Measurements from ENCODE around the gene JAK2.

DNA sequence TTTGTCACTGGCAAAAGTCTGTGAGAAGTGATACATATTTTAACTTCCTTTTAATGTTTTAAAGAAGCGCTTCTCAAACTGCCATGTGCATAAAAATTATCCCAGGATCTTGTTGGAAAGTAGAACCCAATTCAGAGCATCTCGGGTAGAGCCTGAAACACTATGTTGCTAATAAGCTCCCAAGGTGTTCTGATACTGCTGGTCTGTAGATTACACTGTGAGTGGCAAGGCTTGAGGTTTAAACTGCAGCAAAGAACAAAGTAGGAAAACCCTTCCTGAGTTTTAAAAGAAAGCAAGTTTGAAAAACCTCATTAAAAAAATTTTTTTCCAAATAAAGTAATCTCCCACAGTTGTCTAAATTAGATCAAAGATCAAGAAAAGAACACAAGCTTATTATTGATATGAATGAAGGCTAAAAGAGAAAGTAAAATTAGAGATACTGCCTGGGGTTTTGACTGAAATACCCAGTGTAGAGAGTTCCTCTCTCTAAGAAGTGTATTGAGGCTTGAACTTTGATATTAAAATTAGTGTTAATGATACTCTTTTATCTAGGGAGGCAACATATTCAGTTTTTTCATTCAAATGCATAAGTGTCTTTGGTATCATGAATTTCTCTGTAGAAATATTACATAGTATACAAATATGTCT, 19.8 kb upstream of the JAK2 start:
- no peak for TF ChIP-seq ELF4 (IDR thresholded peaks at IDR 0.05)
- no peak for TF ChIP-seq SP1 (IDR thresholded peaks at IDR 0.05)
- no peak for TF ChIP-seq NFRKB (IDR thresholded peaks at IDR 0.05)
- no peak for TF ChIP-seq FOXK2 (IDR thresholded peaks at IDR 0.05)
- no peak for TF ChIP-seq BHLHE40 (IDR thresholded peaks at IDR 0.05; ENCODE audit: borderline replicate concordance)

Data from HEK293T (cell line).